ENCODE data around the gene SUSD5.
"Not testable (repeated sequence)": the region's sequence is repeated elsewhere in the genome, so short reads cannot be mapped to it uniquely, and the experiment has no call there.

SUSD5 gene

DNA sequence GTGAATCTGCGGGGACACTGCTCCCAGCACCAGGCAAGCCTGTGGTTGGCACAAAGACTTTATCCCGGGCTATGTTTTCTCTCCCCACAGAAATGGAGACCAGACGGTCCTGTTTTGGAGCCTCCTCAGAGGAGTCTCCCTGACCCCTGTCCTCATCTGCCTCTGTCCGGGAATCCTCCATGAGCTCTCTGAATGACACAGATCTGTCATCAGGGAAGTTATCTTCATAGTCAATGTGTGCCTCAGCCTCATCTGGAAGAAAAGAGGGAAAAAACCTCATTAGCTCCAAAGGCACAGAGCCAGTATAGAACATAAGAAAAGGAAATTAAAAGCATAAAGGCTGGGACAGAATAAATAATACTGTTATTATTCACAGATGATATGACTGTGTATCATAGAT, 64.8 kb downstream of the SUSD5 start:
- no peak for DNase-seq (ENCODE audit: low read depth in 1 of 2, low spot score in 1 of 2)

DNA sequence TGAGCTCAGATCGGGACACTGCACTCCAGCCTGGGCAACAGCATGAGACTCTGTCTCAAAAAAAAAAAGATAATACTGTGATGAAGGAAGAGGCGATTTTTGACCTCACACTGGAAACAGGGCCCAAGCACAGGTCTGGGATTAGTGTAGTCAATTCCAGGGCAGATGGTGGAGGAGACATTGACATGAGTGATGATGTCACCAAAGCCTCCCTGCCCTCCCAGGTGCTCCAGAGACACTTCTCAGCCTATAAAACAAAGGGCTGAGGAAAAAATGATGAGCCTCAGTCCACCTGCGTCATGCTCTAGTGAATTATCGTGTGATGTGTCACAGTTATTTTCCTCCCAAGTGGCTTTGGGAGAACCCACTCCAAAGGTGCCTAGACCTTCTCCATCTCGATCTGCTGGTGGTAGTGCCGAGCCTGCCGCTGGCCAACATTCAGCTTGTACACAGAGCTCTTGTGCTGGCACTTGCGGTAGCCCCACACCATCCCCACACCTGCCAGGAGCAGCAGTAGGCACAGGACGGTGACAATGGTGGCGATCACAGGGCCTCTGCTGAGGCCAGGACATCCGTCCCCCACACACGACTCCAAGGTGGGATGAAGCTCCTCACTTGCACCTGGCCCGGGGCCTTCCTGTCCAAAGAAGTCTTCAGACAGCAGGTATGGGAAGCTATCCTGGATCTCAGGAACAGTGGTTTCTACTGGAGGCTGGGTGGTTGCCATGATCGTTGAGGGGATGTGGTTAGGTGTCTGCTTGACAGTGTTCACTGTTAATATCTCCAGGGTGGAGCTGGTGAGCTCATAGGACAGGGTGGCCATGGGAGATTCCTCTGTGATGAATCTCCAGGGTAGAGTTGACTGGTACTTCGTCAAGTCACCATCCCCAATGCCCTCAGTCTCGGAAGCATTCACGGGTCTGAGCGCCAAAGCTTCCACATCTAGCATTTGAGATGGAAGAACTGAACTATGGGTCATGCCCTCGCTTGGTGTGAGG, 65.9 kb downstream of the SUSD5 start:
- no peak for DNase-seq (ENCODE audit: low read depth in 1 of 2, low spot score in 1 of 2)

DNA sequence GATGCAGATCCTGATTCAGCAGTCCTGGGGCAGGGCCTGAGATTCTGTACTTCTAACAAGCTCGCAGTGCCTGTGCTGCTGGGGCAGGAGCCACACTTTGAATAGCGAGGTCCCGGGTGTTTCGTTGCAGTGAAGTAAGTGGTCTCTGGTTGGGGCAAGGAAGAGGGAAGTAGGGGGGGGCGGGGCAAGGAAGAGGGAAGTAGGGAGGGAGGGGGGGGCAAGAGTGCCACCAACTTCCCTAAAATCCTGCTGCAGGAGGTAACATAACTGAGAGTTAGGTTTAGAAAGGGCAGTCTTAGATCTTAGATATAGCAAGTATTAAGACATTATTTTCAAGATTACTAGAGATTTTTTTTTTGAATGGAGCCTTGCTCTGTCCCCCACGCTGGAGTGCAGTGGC, 69.3 kb downstream of the SUSD5 start:
- no peak for DNase-seq (ENCODE audit: low read depth in 1 of 2, low spot score in 1 of 2)

DNA sequence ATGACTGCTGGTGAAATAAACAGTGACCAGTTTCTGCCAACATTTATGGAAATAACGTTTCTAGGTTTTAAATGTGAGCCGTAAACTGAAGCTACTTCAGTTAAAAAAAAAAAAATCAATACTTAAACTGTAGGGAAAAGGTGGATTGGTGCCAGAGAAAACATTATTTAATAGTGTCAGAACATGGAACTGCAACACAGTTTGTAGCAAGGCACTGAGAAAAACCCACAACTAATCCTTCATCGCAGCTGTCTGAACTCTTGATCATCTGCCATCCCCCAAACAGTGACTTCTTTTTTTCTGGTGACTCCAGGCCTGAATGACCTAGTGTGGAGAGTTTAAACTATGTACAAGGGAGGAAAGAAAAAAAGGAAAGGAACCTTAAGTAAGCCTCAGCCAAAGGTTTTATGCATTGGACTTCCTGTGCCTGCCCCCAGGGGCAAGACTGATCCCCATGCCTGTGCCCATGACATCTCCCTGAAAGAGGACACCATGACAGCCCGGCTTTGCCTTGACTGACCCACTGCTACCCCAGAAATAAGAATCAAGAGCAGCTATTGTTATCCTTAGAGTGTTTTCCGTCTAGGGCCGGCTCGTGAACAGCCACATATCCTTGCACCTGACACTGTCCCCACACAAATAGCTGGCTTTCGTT, 71.7 kb downstream of the SUSD5 start:
- DNase-seq (ENCODE audit: low read depth in 1 of 2, low spot score in 1 of 2), result no peak

DNA sequence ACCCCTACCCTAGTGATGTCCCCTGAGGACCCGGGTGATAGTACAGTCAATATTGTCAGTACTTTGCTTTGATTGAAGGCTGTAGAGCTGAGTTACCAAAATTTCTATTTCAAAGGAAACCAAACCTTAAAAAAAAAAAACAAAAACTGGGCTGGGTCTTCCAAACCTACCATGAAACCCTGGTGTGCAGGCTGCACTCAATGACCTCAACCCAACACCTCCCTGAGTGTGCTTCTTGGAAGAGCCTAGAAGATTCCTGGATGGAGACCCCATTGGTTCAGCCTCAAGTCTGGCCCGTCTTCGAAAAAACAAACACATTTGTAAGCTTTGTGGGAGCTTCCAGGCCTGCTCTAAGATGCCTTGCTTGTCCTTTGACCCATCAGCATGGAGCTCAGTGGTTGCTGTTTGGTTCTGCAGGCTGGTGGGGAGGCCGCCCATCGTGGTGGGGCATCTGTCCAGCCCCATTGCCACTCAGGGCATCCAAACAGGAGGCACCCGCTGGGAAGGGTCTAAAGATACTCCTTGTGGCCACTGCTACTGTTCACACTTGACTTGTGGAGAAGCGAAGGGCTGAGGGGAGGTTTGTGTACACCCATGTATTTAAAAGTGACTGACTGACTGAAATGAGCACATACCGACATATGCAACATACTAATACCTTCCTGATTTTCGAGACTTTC, 72.6 kb downstream of the SUSD5 start:
- no peak for DNase-seq (ENCODE audit: low read depth in 1 of 2, low spot score in 1 of 2)

DNA sequence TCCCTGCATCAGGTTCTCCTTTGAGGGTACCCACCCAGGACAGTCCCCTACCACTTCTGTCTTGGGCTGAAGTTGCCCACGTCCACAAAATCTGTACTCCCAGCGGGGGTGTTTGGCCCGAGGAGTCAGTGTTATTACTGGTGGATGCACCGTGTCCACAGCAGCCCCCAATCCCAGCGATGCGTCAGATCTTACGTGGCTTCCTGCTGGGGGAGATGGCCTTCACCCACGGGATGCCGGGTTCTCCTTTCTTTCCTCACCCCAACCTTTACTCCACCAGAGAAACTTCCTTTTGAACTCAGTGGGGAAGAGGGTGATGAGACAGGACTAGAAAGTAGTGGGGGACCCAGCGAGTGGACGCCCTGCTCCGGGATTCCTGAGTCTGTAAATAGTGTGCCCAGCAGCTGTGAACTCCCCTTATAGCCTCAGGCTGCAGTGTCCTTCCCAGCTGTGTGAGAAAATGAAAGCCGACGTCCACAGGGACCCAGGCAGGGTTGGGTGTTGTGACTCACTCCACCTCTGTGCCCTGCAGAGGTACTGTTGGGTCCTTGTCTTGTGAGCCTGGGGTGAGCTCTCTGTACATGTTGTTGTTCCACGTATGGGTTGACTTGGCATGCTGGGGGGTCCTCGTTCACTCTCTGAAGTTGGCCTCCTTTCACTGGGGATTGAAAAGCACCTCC, 73.2 kb downstream of the SUSD5 start:
- no peak for DNase-seq (ENCODE audit: low read depth in 1 of 2, low spot score in 1 of 2)

DNA sequence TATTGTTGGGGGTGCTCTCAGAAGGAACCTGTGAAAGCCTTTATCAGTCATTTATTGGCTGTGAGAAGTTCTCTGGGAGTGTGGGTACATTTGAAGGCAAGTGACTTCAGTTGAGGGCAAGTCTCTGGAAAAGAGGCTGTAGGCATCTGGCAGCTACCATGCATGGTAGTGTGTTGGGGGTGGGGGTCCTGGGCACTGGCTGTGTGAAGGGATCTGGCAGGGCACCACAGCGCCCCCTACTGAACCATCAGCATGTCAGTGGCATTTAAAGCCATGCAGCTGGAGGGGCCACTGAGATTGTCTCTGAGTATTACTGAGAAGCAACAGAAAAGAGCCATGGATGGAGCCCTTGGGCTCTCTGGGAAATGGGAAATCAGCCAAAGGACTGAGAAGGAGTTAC, 74.2 kb downstream of the SUSD5 start:
- no peak for DNase-seq (ENCODE audit: low read depth in 1 of 2, low spot score in 1 of 2)

DNA sequence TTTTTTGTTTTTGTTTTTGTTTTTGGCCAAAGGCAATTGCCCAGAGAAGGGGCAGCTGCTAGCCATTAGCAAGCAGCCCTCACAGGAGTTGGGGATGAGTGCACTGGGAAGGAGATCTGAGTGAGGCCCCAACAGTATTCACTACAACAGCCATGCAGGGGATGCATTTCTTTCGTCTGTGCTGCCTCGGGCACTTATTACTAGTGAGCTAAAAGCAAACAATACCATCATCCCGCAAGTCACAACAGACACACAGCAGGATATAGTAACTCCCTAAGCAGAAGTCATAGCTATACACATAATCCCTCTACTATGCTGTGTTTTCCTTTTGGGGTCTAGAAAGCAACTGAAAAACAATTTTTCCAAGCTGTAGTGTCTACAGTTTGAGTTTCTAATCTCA, 77.6 kb downstream of the SUSD5 start:
- no peak for DNase-seq (ENCODE audit: low read depth in 1 of 2, low spot score in 1 of 2)

DNA sequence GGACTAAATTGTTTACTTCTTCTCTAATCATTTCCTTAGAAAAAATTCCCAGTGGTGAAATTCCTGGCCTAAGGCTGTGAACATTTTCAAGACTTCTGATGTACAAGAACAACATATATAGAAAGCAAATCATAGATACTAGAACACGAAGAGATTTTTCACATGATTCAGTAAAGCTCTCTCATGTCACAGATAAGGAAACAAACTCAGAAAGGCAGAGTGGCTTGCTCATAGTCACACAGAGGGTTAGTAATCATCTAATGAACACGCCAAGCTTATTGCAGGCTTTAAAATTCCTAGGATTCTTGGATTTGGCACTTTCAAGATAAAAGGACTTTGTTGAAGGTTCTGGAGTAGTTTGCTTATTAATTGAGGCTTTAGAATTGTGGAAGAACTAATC, 78.6 kb downstream of the SUSD5 start:
- DNase-seq (ENCODE audit: low read depth in 1 of 2, low spot score in 1 of 2), result no peak

DNA sequence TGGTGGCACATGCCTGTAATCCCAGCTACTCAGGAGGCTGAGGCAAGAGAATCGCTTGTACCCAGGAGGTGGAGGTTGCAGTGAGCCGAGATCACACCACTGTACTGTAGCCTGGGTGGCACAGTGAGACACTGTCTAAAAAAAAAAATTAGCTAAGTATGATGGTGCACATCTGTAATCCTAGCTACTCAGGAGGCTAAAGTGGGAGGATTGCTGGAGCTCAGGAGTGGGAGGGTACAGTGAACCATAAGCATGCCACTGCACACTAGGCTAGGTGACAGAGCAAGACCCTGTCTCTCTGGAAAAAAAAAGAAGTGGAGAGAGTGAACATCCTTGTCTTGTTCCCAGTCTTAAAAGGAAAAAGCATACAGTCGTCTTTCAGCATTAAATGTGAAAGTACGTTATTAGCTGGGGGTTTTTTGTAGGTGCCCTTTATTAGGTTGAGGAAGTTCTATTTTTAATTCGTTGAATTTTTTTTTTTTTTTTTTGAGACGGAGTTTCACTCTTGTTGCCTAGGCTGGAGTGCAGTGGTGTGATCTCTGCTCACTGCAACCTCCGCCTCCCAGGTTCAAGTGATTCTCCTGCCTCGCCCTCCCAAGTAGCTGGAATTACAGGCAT, 79.5 kb downstream of the SUSD5 start:
- not testable (repeated sequence) for DNase-seq (ENCODE audit: low read depth in 1 of 2, low spot score in 1 of 2)

DNA sequence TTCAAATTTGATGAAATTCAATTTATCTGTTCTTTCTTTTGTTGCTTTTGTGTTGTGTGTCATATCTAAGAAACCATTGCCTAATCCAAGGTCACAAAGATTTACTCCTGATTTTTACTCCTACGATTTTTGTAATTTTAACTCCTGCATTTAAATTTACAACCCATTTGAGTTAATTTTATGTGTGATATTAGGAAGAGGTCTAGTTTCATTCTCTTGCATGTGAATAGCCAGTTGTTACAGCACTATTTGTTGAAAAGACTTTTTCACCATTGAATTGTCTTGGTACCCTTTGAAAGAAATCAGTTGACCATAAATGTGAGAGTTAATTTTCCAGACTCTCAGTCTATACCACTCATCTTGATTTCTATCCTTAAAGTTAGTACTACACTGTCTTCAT, 80.9 kb downstream of the SUSD5 start:
- no peak for DNase-seq (ENCODE audit: low read depth in 1 of 2, low spot score in 1 of 2)

DNA sequence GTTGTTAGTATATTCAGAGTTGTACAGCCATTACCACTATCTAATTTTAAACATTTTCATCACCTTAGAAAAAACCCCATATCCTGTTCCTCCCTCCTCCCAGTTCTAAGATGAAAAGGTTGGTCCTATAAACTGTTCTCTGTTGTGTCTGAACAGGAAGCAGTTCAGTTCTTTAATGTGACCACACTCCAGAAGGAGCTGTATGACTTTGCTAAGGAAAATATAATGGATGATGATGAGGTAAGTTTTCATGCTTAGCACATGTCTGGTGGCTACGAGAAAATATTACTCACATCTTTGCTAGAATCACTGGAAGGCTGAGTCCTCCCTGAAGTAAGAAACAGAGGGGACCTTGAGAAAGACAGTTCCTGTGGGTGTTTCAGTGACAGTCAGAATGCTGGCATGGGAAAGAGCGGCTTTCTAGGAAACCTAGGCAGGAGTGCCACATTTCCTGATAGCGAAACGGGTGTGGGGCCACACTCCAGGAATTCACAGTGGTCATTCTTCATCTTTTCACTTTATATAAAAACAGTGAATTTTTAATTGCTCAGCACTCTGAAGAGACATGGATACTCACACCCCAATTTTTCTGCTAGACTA, 84.5 kb downstream of the SUSD5 start:
- no peak for DNase-seq (ENCODE audit: low read depth in 1 of 2, low spot score in 1 of 2)

DNA sequence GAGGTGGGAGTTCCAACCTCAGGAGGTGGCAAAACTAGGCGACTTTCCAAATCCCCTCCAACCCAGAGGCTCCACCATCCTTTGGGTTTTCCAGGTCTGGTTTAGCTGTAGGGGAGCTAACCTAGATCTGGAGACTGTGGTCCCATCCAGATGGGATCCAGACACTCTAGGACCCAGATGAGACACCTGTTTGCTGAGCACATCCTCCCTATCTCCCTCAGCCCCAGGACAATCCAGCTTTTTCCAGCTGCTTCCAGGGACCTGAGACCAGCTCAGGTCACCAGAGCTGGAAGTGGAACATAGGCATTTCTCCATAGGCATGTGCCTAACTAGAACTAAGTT, 86.6 kb downstream of the SUSD5 start:
- DNase-seq (ENCODE audit: low read depth in 1 of 2, low spot score in 1 of 2), result no peak

DNA sequence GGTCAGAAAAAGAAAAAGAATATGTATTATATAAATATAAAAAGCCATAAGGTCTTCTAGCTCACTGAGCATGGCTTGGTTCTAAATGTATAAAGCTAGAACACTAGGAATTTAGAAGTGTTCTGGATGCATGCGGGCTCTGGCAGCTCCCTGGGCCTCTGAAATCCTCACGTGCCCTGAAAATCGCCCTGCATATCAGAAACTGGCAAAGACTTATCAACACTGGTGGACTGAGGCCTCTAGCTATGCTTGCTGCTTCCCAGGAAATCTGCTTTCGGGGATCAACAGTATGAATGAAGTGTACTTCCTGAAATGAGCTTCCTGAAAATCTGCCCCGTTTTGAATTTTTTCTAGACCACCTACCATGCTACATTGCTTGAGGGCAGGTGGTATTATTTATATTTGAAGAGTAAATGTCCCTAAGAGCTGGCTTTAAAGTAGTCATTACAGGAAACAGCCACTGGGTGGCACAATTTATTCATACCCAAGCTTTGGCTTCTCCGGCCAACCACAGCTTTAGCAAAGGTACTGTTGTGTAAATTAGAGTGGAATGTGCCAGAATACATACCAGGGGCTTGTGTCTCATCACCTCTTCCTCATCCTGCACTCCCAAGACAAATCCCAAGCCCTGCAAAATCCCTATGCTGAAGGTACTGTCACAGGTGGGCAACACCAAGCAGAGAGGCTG, 87.1 kb downstream of the SUSD5 start:
- peak in 1 of 2 donors; percentile 32 for DNase-seq (ENCODE audit: low read depth in 1 of 2, low spot score in 1 of 2)

DNA sequence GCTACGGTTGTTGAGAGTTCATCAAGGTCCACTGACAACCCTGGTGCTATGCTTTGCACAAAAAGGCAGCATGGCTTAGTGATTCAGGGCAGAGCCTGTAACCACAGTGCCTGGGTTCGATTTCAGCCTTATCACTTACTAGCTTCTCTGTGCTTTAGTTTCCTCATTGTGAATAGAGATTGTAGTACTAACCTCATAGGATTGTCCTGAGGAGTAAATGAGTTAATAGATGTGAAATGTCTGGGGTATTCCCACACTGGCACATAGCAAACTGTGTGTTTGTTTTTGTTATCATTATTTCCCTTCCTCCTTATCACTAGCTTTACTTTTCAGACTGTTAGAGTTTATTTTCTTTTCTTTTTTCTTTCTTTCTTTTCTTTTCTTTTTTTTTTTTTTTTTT, 88.5 kb downstream of the SUSD5 start:
- DNase-seq (ENCODE audit: low read depth in 1 of 2, low spot score in 1 of 2), result no peak

DNA sequence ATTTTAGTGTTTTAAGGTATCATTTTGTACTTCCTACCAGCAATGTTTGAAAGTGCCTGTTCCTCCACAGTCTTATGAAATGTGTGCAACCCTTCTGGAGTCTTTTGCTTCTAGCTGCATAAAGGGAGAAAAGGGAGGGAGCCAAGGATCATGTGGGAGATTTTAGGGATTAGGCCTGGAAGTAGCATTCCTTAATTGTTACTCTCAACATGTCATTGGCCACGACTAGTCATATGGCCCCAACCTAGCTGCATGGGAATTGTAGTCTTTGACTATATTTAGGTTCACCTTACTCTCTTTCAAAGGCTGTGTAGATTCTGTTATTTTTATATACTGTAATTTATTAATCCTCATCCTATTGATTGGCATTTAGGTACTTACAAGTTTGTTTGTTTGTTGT, 89.9 kb downstream of the SUSD5 start:
- no peak for DNase-seq (ENCODE audit: low read depth in 1 of 2, low spot score in 1 of 2)

DNA sequence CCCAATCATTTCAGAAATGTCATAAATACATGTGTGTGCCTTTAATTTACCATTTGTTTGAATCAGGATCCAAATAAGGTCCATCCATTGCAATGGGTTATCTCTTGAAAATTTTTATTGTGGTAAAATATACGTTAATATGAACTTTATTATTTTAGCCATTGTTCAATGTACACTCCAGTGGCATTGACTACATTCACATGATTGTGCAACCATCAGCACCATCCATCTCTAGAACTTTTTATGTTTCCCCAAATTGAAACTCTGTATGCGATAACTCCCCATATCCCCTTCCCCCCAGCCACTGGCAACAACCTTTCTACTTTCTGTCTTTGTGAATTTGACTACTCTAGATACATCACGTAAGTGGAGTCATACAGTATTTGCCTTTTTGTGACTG, 92.8 kb downstream of the SUSD5 start:
- no peak for DNase-seq (ENCODE audit: low read depth in 1 of 2, low spot score in 1 of 2)

DNA sequence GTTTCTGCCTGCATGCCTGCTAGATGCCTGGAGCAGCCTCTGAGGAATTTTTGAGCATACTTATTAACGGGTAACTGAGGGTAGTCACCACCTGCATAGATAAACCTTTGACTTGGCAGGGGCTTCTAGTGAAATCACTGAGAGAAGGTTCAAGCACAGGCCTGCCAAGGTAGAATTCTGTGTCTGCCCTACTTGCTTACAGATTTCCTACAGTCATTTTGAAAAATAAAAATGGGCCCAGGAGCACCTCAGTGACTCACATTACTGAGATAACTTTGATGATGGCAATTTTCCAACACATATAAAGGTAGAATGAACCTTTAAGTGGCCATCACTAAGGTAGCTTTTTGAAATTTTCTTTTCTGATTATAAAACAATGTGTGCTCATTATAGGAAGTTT, 94.0 kb downstream of the SUSD5 start:
- no peak for DNase-seq (ENCODE audit: low read depth in 1 of 2, low spot score in 1 of 2)

DNA sequence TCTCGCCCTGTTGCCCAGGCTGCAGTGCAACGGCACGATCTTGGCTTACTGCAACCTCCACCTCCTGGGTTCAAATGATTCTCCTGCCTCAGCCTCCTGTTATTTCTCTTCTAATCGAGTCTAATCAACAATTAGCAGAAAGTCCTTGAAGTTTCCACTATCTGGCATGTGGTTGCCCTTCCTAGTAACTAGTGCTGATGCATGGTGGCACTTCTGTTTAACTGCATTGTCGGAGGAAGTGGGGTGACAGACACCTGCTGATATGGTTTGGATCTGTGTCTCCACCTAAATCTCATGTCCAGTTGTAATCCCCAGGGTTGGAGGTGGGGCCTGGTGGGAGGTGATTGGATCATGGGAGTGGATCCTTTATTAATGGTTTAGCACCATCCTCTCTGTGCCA, 95.6 kb downstream of the SUSD5 start:
- DNase-seq (ENCODE audit: low read depth in 1 of 2, low spot score in 1 of 2), result no peak

DNA sequence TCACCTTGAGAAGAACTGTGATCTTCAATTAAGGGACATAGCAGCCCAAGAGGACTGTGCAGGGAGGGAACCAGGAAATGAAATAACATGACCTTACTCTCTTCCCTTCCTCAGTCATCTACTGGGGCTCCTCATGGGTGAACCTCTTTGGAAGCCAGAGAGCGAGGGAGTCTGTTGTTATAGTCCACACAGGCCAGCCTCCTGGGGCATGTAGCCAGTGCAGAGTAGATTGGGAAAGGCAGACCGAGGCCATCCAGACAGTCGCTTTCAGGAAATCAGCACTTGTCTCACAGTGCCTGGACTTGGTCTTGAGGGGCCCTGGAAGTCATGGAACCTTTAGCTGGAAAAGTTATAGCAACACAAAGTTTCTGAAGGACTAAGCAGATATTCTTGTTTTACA, 98.7 kb downstream of the SUSD5 start:
- DNase-seq (ENCODE audit: low read depth in 1 of 2, low spot score in 1 of 2), result no peak
